ENCODE data around the gene ASB6. TPM values are rescaled to one million over a fixed set of nuclear protein-coding genes. Genes with fewer than 3 reads are reported as not detected.

ASB6 gene, protein sequence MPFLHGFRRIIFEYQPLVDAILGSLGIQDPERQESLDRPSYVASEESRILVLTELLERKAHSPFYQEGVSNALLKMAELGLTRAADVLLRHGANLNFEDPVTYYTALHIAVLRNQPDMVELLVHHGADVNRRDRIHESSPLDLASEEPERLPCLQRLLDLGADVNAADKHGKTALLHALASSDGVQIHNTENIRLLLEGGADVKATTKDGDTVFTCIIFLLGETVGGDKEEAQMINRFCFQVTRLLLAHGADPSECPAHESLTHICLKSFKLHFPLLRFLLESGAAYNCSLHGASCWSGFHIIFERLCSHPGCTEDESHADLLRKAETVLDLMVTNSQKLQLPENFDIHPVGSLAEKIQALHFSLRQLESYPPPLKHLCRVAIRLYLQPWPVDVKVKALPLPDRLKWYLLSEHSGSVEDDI
- 22.9 and 24.9 TPM in 2 replicates for total RNA-seq (2014; rRNA removed; shearing (Covaris generic))
- 24.1 and 24.4 TPM in 2 replicates for polyA plus RNA-seq (2016; fragmentation: Nextera tagmentation; extraction: Ambion mirVana)

DNA sequence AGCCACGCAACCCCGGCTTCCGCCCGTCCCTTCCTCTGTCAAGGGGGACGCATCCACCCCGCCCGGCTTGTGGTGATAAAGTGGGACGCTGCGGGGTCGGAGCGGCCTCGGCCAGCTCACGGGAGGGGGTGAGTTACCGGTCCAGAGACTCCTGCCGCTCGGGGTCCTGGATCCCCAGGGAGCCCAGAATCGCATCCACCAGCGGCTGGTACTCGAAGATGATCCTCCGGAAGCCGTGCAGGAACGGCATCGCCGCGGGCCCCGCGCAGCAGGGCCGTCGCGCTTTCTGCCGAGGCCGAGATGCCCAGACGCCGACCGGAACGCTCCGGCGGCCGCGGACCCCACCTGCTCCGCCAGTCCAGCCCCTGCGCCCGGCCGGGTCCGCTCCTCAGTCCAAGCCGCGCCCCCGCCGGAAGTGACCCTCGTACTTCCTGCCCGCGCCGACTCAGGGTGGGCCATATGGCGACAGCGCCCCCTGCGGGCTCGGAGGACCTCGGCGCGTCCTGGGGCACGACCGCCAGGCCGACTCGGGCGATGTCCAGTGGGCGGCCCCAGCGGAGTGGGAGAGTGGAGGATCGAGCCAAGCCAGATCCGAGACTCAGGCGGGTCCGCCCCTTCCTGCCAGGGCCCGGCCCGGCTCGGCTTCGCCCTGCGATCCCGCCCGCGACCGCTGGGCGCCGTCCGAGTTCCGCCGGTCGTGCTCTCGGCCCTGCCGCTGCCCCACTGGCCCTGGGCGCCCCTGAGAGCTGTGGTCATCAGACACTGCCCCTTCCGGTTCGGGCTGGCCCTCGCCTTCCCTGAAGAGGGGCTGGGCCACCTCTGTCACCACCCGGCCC is at the start of gene ASB6:
TSS of gene ASB6 (minus strand) at position 402 of the 836 bp plus-strand sequence. CDS start at position 250, 152 bp downstream.
- peaks cover 12% of the 10 kb centered on the region for H3K4me1 ChIP-seq (ENCODE audit: insufficient read depth)
- peaks cover 8% of the 10 kb centered on the region; the same call in 1 of the 2 replicates for H3K36me3 ChIP-seq (ENCODE audit: low read depth)
- peak within 1 kb of the TSS; percentile 78 for H3K4me2 ChIP-seq (ENCODE audit: unreplicated experiment)
- H3K79me2 ChIP-seq (ENCODE audit: insufficient read depth): peaks cover 50% of the 10 kb centered on the region
- in situ Hi-C loops (cut with MboI): loop anchor here (5.0 kb wide), 1 partner anchor 145 kb away; no protein-coding TSS in a partner anchor
- no peaks in the 10 kb centered on the region for H3K9me2 ChIP-seq (ENCODE audit: insufficient read depth)
- DNase-seq: peak; percentile 99
- H4K20me1 ChIP-seq (ENCODE audit: insufficient read depth): no peaks in the 10 kb centered on the region
- H3K9me3 ChIP-seq (ENCODE audit: low read depth): no peaks in the 10 kb centered on the region
- H3K27ac ChIP-seq: peak within 1 kb of the TSS; percentile 74
- WGBS, 2 experiments (ENCODE audit: low coverage in 1 of 2, low lambda C conversion rate in 2 of 2, missing lambda C conversion rate in 2 of 2): 0 to 1% methylated on average over 59 to 90 of the region's 93 CpGs
- H3F3A ChIP-seq (ENCODE audit: insufficient read depth): peaks cover 5% of the 10 kb centered on the region; the same call in 1 of the 2 replicates
- H3K27me3 ChIP-seq (replicated peaks; ENCODE audit: insufficient read depth): no peaks in the 10 kb centered on the region
- TF ChIP-seq EZH2phosphoT487 (IDR thresholded peaks at IDR 0.05; ENCODE audit: insufficient read depth, low read depth): no peak
- no peak for TF ChIP-seq EZH2 (IDR thresholded peaks at IDR 0.05; ENCODE audit: insufficient read depth, poor library complexity, severe bottlenecking)
- H3K4me3 ChIP-seq: peak within 1 kb of the TSS; percentile 84
- H2AFZ ChIP-seq: peak within 1 kb of the TSS; percentile 77
- H3K9ac ChIP-seq: peak within 1 kb of the TSS; percentile 88

DNA sequence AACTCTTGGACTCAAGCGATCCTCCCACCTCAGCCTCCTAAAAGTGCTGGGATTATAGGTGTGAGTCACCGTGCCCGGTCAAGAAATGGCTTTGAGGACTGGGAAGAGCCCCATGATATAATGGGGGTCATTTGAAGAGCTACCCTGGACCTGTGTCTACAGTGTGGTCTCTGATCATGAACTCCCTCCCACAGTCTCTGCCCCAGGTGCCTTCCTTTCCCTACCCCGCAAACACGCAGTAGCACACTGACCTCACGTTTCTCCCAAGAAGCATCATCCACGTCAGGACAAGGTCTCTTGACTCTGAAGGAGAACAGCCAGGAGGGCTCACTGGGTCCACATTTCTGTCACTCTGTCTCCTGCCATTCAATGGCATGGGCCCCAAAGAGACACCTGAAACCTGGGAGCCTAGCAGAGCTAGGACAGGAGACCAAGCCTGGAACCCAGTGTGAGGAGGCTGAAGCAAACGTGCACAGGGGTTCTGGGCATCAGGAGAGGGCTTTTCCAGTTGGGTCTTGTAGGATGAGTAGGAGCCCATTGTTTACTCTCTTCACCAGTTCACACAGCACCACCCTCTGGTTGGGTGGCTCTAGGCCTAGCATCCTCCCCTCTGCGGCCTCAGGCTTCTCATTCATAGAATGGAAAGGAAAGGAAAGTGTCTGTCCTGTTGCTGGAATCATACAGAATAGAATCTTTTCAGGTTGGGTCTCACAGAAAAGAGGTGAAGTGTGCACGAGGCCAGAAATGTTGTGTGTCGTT is 46.5 kb upstream of the ASB6 start:
- Histone ChIP-seq H3K4me3 (no peak overlapping the region), H4K20me1 (ENCODE audit: insufficient read depth) (no peaks in the 10 kb centered on the region), H3K4me1 (ENCODE audit: insufficient read depth) (peaks cover 18% of the 10 kb centered on the region), H3F3A (ENCODE audit: insufficient read depth) (peaks cover 30% of the 10 kb centered on the region), H3K4me2 (ENCODE audit: unreplicated experiment) (no peak overlapping the region), H3K27me3 (replicated peaks; ENCODE audit: insufficient read depth) (no peaks in the 10 kb centered on the region), H3K9ac (no peak overlapping the region), H3K79me2 (ENCODE audit: insufficient read depth) (peaks cover 100% of the 10 kb centered on the region), H3K36me3 (ENCODE audit: low read depth) (peaks cover 11% of the 10 kb centered on the region; the same call in 1 of the 2 replicates), H2AFZ (no peak overlapping the region), H3K9me3 (ENCODE audit: low read depth) (no peaks in the 10 kb centered on the region), H3K9me2 (ENCODE audit: insufficient read depth) (no peaks in the 10 kb centered on the region), H3K27ac (no peak overlapping the region)
- in situ Hi-C loops (cut with MboI): no loop called here
- WGBS, 2 experiments (ENCODE audit: low coverage in 1 of 2, low lambda C conversion rate in 2 of 2, missing lambda C conversion rate in 2 of 2): 89 to 94% methylated on average over 11 of the region's 11 CpGs
- DNase-seq: no peak
- TF ChIP-seq EZH2phosphoT487 (IDR thresholded peaks at IDR 0.05; ENCODE audit: insufficient read depth, low read depth) (no peak), EZH2 (IDR thresholded peaks at IDR 0.05; ENCODE audit: insufficient read depth, poor library complexity, severe bottlenecking) (no peak)

DNA sequence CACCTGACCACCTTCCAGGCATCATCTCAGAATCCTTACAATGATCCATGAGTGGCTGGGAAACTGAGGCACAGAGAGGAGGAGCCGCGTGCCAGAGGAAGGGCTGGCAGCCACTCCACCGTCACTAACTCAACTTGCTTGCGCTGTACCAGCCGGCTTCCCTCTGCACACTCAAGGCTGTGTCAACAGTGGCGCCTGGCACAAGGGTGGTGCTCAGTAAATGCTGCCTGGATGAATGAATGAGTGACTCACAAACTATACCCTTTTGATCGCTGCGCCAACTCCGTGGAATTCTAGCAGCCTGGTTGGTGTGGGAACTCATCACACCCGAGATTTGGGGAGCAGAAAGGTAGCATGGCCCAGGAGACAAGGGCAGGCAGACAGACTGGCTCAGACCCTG is 45.4 kb upstream of the ASB6 start:
- peaks cover 17% of the 10 kb centered on the region for H3K4me1 ChIP-seq (ENCODE audit: insufficient read depth)
- H3F3A ChIP-seq (ENCODE audit: insufficient read depth): peaks cover 20% of the 10 kb centered on the region
- no peak overlapping the region for H3K9ac ChIP-seq
- H3K79me2 ChIP-seq (ENCODE audit: insufficient read depth): peaks cover 100% of the 10 kb centered on the region
- no peak overlapping the region for H3K4me3 ChIP-seq
- no peaks in the 10 kb centered on the region for H3K9me2 ChIP-seq (ENCODE audit: insufficient read depth)
- DNase-seq: no peak
- no peaks in the 10 kb centered on the region for H3K9me3 ChIP-seq (ENCODE audit: low read depth)
- WGBS, 2 experiments (ENCODE audit: low coverage in 1 of 2, low lambda C conversion rate in 2 of 2, missing lambda C conversion rate in 2 of 2): 65 to 66% methylated on average over 10 of the region's 10 CpGs
- no peak overlapping the region for H2AFZ ChIP-seq
- no peak overlapping the region for H3K4me2 ChIP-seq (ENCODE audit: unreplicated experiment)
- peaks cover 6% of the 10 kb centered on the region; the same call in 1 of the 2 replicates for H3K36me3 ChIP-seq (ENCODE audit: low read depth)
- H3K27ac ChIP-seq: no peak overlapping the region
- H3K27me3 ChIP-seq (replicated peaks; ENCODE audit: insufficient read depth): no peaks in the 10 kb centered on the region
- TF ChIP-seq EZH2 (IDR thresholded peaks at IDR 0.05; ENCODE audit: insufficient read depth, poor library complexity, severe bottlenecking): no peak
- TF ChIP-seq EZH2phosphoT487 (IDR thresholded peaks at IDR 0.05; ENCODE audit: insufficient read depth, low read depth): no peak
- no peaks in the 10 kb centered on the region for H4K20me1 ChIP-seq (ENCODE audit: insufficient read depth)
- in situ Hi-C loops (cut with MboI): no loop called here
